Sigmoid colon (tissue), 7 donors: ENCODE measurements around the gene GPR158. TPM values are rescaled to one million over a fixed set of nuclear protein-coding genes. Genes with fewer than 3 reads are reported as not detected.

Experiments
- DNase-seq: peaks from one replicate; pipeline ENCODE4 v3.0.0-alpha.2; 2019
- H3K27ac ChIP-seq, 4 donors: fragments of 200-600 bp; sonication (generic); one replicate each; pipeline ENCODE4 v1.5.1; 2016 to 2019; ENCODE audit warnings: mild to moderate bottlenecking in 1 of 4
- H3K27me3 ChIP-seq, 3 donors: fragments of 200-600 bp; sonication (generic); one replicate each; pipeline ENCODE4 v1.5.1; 2019; ENCODE audit warnings: mild to moderate bottlenecking in 1 of 3
- H3K36me3 ChIP-seq, 4 donors: fragments of 200-600 bp; sonication (generic); one replicate each; pipeline ENCODE4 v1.5.1; 2016 to 2019
- H3K4me1 ChIP-seq, 4 donors: fragments of 200-600 bp; sonication (generic); one replicate each; pipeline ENCODE4 v1.5.1; 2017 to 2019
- H3K4me3 ChIP-seq, 4 donors: fragments of 200-600 bp; sonication (generic); one replicate each; pipeline ENCODE4 v1.5.1; 2017 to 2019; ENCODE audit warnings: mild to moderate bottlenecking in 2 of 4, moderate library complexity in 1 of 4
- H3K9me3 ChIP-seq, 4 donors: fragments of 200-600 bp in 3 of 4; sonication (generic) in 3 of 4; one replicate each; pipeline versions ENCODE4 v1.5.1 to v1.6.1; 2013 to 2019
- EP300 ChIP-seq, 4 donors: sonication (generic); formaldehyde crosslinking; IDR thresholded peaks; one replicate each; pipeline ENCODE4 v1.6.1; 2017; ENCODE audit warnings: antibody characterized with exemption in 4 of 4
- POLR2A ChIP-seq, 2 donors: fragments of 450-650 bp; IDR thresholded peaks; one replicate each; pipeline ENCODE4 v1.6.1; 2016; ENCODE audit warnings: antibody characterized with exemption in 2 of 2, mild to moderate bottlenecking in 2 of 2, moderate library complexity in 2 of 2
- POLR2AphosphoS5 ChIP-seq, 4 donors: sonication (generic); formaldehyde crosslinking; IDR thresholded peaks; one replicate each; pipeline ENCODE4 v1.6.1; 2017; ENCODE audit warnings: antibody characterized with exemption in 4 of 4
- WGBS, 2 donors: extraction: QIAGEN DNeasy Blood & Tissue Kit; methylation state at CpG; one replicate each; pipeline ENCODE4 v1.1.7; 2013; 5-methylcytosine and 5-hydroxymethylcytosine counted together
- intact Hi-C: fragments of 100-400 bp; cut with DNase I; formaldehyde crosslinking; loops from one replicate; pipeline ENCODE4 v1.15.1; 2023
- polyA plus RNA-seq, 3 donors: library from polyadenylated mRNA; stranded (reverse); fragments of 200-250 nt; gene quantifications; one replicate each; pipeline ENCODE4 v1.2.3, GENCODE V29; 2013
- total RNA-seq, 4 donors: library from RNA; depleted of rRNA; stranded (reverse); fragments of >200 nt; gene quantifications; one replicate each; pipeline ENCODE4 v1.1.0, GENCODE V29; 2016
- TF ChIP-seq, protein P1 (sequence below), 4 experiments: fragments of 450-650 bp in 3 of 4; fragments of 200-600 bp in 1 of 4; IDR thresholded peaks; one replicate each; pipeline ENCODE4 v1.5.1; 2016 to 2019; ENCODE audit warnings: antibody characterized with exemption in 4 of 4, mild to moderate bottlenecking in 3 of 4, moderate library complexity in 2 of 4
- donor health status: healthy with polysubstance abuse.
- donor health status: Bipolar disorder and iron deficiency.
- donor health status: healthy.

GPR158 gene
- total and polyA plus RNA-seq, 7 donors: 0.16 to 1.1 (median 0.54) TPM; not detected in 2

- Histone ChIP-seq H3K27me3 (no peaks in the 10 kb centered on the region), H3K4me1 (no peaks in the 10 kb centered on the region), H3K27ac (no peak overlapping the region), H3K9me3 (no peaks in the 10 kb centered on the region), H3K4me3 (no peak overlapping the region), H3K36me3 (no peaks in the 10 kb centered on the region)
- no peak for TF ChIP-seq EP300 (IDR thresholded peaks at IDR 0.05)
- TF ChIP-seq POLR2A (IDR thresholded peaks at IDR 0.05): no peak
- TF ChIP-seq POLR2AphosphoS5 (IDR thresholded peaks at IDR 0.05): no peak
- TF ChIP-seq, protein P1, sequence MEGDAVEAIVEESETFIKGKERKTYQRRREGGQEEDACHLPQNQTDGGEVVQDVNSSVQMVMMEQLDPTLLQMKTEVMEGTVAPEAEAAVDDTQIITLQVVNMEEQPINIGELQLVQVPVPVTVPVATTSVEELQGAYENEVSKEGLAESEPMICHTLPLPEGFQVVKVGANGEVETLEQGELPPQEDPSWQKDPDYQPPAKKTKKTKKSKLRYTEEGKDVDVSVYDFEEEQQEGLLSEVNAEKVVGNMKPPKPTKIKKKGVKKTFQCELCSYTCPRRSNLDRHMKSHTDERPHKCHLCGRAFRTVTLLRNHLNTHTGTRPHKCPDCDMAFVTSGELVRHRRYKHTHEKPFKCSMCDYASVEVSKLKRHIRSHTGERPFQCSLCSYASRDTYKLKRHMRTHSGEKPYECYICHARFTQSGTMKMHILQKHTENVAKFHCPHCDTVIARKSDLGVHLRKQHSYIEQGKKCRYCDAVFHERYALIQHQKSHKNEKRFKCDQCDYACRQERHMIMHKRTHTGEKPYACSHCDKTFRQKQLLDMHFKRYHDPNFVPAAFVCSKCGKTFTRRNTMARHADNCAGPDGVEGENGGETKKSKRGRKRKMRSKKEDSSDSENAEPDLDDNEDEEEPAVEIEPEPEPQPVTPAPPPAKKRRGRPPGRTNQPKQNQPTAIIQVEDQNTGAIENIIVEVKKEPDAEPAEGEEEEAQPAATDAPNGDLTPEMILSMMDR (IDR thresholded peaks at IDR 0.05): no peak
- 77 to 85% methylated on average over 6 of the region's 6 CpGs for WGBS, 2 donors
- no peak for DNase-seq
- intact Hi-C loops: no loop called here
Observed at GRCh38 chr10:25564351-25564750, 389.6 kb downstream of the GPR158 start.

- no peak for DNase-seq
- Histone ChIP-seq H3K4me3 (no peak overlapping the region), H3K9me3 (no peaks in the 10 kb centered on the region), H3K27me3 (no peaks in the 10 kb centered on the region), H3K36me3 (no peaks in the 10 kb centered on the region), H3K4me1 (no peaks in the 10 kb centered on the region), H3K27ac (no peak overlapping the region)
- TF ChIP-seq, protein P1 (IDR thresholded peaks at IDR 0.05): no peak
- TF ChIP-seq POLR2A (IDR thresholded peaks at IDR 0.05) (no peak), POLR2AphosphoS5 (IDR thresholded peaks at IDR 0.05) (no peak), EP300 (IDR thresholded peaks at IDR 0.05) (no peak)
- 45 to 56% methylated on average over 7 of the region's 7 CpGs for WGBS, 2 donors
- intact Hi-C loops: no loop called here
Observed at GRCh38 chr10:25565570-25565969, 390.8 kb downstream of the GPR158 start.

- no peak for TF ChIP-seq POLR2AphosphoS5 (IDR thresholded peaks at IDR 0.05)
- no peak for TF ChIP-seq EP300 (IDR thresholded peaks at IDR 0.05)
- TF ChIP-seq, protein P1 (IDR thresholded peaks at IDR 0.05): no peak
- TF ChIP-seq POLR2A (IDR thresholded peaks at IDR 0.05): no peak
- Histone ChIP-seq H3K9me3 (no peaks in the 10 kb centered on the region), H3K27me3 (no peaks in the 10 kb centered on the region), H3K36me3 (no peaks in the 10 kb centered on the region), H3K27ac (no peak overlapping the region), H3K4me1 (no peaks in the 10 kb centered on the region), H3K4me3 (no peak overlapping the region)
- no peak for DNase-seq
- intact Hi-C loops: no loop called here
- 77 to 78% methylated on average over 3 of the region's 3 CpGs for WGBS, 2 donors
Observed at GRCh38 chr10:25573316-25573715, 398.5 kb downstream of the GPR158 start.

DNA sequence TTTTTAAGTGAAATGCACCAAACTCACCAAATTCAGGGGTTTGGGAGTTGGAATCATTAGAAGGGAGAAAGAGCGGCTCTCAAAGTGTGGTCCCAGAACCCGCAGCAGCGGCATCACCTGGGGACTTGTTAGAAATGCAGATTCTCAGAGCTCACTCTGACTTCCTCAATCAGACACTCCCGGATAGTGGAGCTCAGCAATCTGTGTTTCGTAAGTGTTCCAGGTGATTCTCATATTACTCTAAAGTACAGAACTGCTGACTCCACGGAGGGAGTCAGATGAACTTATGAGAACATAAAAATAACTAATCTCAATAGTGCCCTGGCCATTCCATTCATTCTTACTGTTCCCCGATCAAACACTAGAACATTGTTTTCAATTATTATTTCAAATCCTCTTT lies 400.5 kb downstream of the GPR158 start:
- Histone ChIP-seq H3K36me3 (no peaks in the 10 kb centered on the region), H3K9me3 (no peaks in the 10 kb centered on the region), H3K27me3 (no peaks in the 10 kb centered on the region), H3K27ac (no peak overlapping the region), H3K4me3 (no peak overlapping the region), H3K4me1 (no peaks in the 10 kb centered on the region)
- no peak for DNase-seq
- intact Hi-C loops: no loop called here
- TF ChIP-seq POLR2AphosphoS5 (IDR thresholded peaks at IDR 0.05): no peak
- TF ChIP-seq, protein P1 (IDR thresholded peaks at IDR 0.05): no peak
- TF ChIP-seq EP300 (IDR thresholded peaks at IDR 0.05): no peak
- TF ChIP-seq POLR2A (IDR thresholded peaks at IDR 0.05): no peak
- 66 to 74% methylated on average over 7 of the region's 7 CpGs for WGBS, 2 donors

DNA sequence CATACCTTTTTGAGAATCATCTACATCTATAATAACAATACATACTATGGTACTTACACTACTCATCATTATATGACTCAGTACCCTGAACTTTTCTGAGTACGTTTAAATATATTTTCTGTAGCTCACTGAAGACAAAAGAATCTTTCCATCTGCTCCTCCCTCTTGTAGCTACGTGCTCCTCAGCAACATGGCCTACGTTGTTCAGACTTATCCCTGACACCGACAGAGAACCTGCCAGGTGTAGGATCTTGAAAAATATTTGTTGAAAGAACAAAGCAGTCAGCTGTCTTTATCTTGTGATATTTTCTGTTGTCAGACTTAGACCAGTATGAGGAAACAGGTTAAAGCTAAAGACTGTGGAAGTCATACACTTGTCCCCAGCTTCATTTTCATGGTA lies 403.3 kb downstream of the GPR158 start:
- Histone ChIP-seq H3K4me3 (no peak overlapping the region), H3K4me1 (no peaks in the 10 kb centered on the region), H3K27ac (no peak overlapping the region), H3K27me3 (no peaks in the 10 kb centered on the region), H3K9me3 (no peaks in the 10 kb centered on the region), H3K36me3 (no peaks in the 10 kb centered on the region)
- intact Hi-C loops: no loop called here
- TF ChIP-seq POLR2AphosphoS5 (IDR thresholded peaks at IDR 0.05) (no peak), EP300 (IDR thresholded peaks at IDR 0.05) (no peak), POLR2A (IDR thresholded peaks at IDR 0.05) (no peak)
- TF ChIP-seq, protein P1 (IDR thresholded peaks at IDR 0.05): no peak
- DNase-seq: no peak
- WGBS, 2 donors: 77 to 81% methylated on average over 4 of the region's 4 CpGs
